Adipose tissue (tissue), 3 donors: Measurements from ENCODE around the gene INHBA. TPM values are rescaled to one million over a fixed set of nuclear protein-coding genes. Genes with fewer than 3 reads are reported as not detected.

Experiments used
- H3K27ac ChIP-seq: one replicate; pipeline ENCODE4 v1.5.1; 2013; ENCODE audit warnings: low read depth, low read length
- WGBS, 3 donors: extraction: QIAGEN DNeasy Blood & Tissue Kit; methylation state at CpG; one replicate each; pipeline ENCODE4 v1.1.7; 2013; 5-methylcytosine and 5-hydroxymethylcytosine counted together
- polyA plus RNA-seq, 3 donors: library from polyadenylated mRNA; stranded (reverse); fragments of 200-250 nt; gene quantifications; one replicate each; pipeline ENCODE4 v1.2.3, GENCODE V29; 2013
- donor health status: healthy with polysubstance abuse.
- donor health status: Bipolar disorder and iron deficiency.
- donor health status: healthy.

Gene INHBA
- polyA plus RNA-seq, 3 donors = 0.07 to 1.3 (median 0.22) TPM

GRCh38 chr7:41720046-41720445, 17.2 kb upstream of the INHBA start:
- 85 to 90% (median 87%) methylated on average over 4 of the region's 4 CpGs for WGBS, 3 donors
- H3K27ac ChIP-seq = no peak overlapping the region

GRCh38 chr7:41716691-41717090, 13.8 kb upstream of the INHBA start:
- no peak overlapping the region for H3K27ac ChIP-seq
- 77 to 78% (median 78%) methylated on average over 11 of the region's 11 CpGs for WGBS, 3 donors

- H3K27ac ChIP-seq = no peak overlapping the region
- 77 to 91% (median 86%) methylated on average over 8 of the region's 8 CpGs for WGBS, 3 donors
Measured at GRCh38 chr7:41715000-41715399, 12.1 kb upstream of the INHBA start.

- 39 to 55% (median 49%) methylated on average over 10 of the region's 10 CpGs for WGBS, 3 donors
Measured at GRCh38 chr7:41711283-41712064, 8.6 kb upstream of the INHBA start.

GRCh38 chr7:41710838-41711237, 7.9 kb upstream of the INHBA start:
- WGBS, 3 donors = 74 to 83% (median 81%) methylated on average over 2 of the region's 2 CpGs
- no peak overlapping the region for H3K27ac ChIP-seq

More at GRCh38 chr7:41711283-41712064, 8.6 kb upstream of the INHBA start:
- H3K27ac ChIP-seq = no peak overlapping the region

GRCh38 chr7:41709621-41710020, 6.7 kb upstream of the INHBA start:
- 49 to 61% (median 61%) methylated on average over 4 of the region's 4 CpGs for WGBS, 3 donors
- H3K27ac ChIP-seq = no peak overlapping the region

- no peak overlapping the region for H3K27ac ChIP-seq
- 55 to 70% (median 61%) methylated on average over 8 of the region's 8 CpGs for WGBS, 3 donors
Measured at GRCh38 chr7:41708581-41709358, 5.9 kb upstream of the INHBA start.

GRCh38 chr7:41706228-41706930, 3.5 kb upstream of the INHBA start:
- no peak overlapping the region for H3K27ac ChIP-seq
- WGBS, 3 donors = 67 to 85% (median 84%) methylated on average over 18 of the region's 18 CpGs

- H3K27ac ChIP-seq = no peak overlapping the region
- 1 to 2% (median 2%) methylated on average over 42 of the region's 42 CpGs for WGBS, 3 donors
Measured at GRCh38 chr7:41705109-41705901, 2.4 kb upstream of the INHBA start.

- H3K27ac ChIP-seq = no peak overlapping the region
- 25 to 64% (median 52%) methylated on average over 13 of the region's 13 CpGs for WGBS, 3 donors
Measured at GRCh38 chr7:41701068-41701941, 1.6 kb downstream of the INHBA start.

GRCh38 chr7:41700044-41700471, 2.8 kb downstream of the INHBA start:
- H3K27ac ChIP-seq = no peak overlapping the region
- WGBS, 3 donors = 2 to 6% (median 6%) methylated on average over 18 of the region's 18 CpGs

GRCh38 chr7:41699516-41699915, 3.4 kb downstream of the INHBA start:
- WGBS, 3 donors = 9 to 13% (median 10%) methylated on average over 12 of the region's 12 CpGs
- no peak overlapping the region for H3K27ac ChIP-seq

- WGBS, 3 donors = 57 to 83% (median 80%) methylated on average over 4 of the region's 4 CpGs
- no peak overlapping the region for H3K27ac ChIP-seq
Measured at GRCh38 chr7:41698726-41699125, 4.2 kb downstream of the INHBA start.

GRCh38 chr7:41698114-41698513, 4.8 kb downstream of the INHBA start:
- H3K27ac ChIP-seq = no peak overlapping the region
- 80 to 92% (median 88%) methylated on average over 3 of the region's 3 CpGs for WGBS, 3 donors

- no peak overlapping the region for H3K27ac ChIP-seq
- WGBS, 3 donors = 16 to 23% (median 23%) methylated on average over 15 of the region's 15 CpGs
Measured at GRCh38 chr7:41696323-41696916, 6.5 kb downstream of the INHBA start.

- WGBS, 3 donors = 41 to 62% (median 60%) methylated on average over 13 of the region's 13 CpGs
Measured at GRCh38 chr7:41695661-41696322, 7.1 kb downstream of the INHBA start.

More at GRCh38 chr7:41695661-41696322, 7.1 kb downstream of the INHBA start:
- H3K27ac ChIP-seq = no peak overlapping the region
